ENCODE results near the gene CDH23.

CDH23 gene

DNA sequence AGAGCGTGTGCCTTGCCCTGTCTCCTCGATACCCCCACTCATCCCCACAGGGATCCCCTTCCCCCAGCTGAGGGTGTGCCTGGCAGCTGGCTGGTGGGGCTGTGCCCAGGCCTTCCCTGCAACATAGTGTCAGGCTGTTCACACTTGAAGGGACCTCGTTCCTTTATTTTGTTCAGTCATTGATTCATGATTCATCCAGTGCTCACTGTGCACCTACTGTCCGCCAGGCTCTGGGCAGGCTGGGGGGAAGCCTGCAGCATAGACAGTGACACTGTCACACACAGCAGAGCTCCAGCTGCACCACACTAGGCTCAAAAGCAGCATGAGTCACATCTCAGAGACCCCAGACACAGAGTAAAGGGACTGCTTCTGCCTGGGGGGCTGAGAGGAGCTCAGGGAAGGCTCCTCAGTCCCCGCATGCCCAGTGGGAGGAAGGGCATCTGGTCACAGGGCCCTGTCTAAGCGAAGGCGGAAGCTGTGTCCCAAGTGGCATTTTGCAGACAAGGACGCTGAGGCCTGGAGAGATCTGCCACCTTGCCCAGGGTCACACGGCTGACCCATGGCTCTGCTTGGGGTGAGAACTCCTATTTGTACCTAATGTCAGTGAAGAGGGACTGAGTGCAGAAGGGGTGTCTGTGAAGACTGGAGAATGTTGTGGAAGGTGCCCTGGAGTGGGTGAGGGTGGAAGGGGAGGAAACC is 27.9 kb downstream of the CDH23 start:
- no peak for DNase-seq (ENCODE audit: low read depth)
- TF ChIP-seq, protein P1, sequence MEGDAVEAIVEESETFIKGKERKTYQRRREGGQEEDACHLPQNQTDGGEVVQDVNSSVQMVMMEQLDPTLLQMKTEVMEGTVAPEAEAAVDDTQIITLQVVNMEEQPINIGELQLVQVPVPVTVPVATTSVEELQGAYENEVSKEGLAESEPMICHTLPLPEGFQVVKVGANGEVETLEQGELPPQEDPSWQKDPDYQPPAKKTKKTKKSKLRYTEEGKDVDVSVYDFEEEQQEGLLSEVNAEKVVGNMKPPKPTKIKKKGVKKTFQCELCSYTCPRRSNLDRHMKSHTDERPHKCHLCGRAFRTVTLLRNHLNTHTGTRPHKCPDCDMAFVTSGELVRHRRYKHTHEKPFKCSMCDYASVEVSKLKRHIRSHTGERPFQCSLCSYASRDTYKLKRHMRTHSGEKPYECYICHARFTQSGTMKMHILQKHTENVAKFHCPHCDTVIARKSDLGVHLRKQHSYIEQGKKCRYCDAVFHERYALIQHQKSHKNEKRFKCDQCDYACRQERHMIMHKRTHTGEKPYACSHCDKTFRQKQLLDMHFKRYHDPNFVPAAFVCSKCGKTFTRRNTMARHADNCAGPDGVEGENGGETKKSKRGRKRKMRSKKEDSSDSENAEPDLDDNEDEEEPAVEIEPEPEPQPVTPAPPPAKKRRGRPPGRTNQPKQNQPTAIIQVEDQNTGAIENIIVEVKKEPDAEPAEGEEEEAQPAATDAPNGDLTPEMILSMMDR (IDR thresholded peaks at IDR 0.05; ENCODE audit: control insufficient read depth, insufficient read depth, low read depth, low read length, missing control alignments), result no peak
- no peak overlapping the region for H3K4me3 ChIP-seq (ENCODE audit: control insufficient read depth, low read depth, low read length)

DNA sequence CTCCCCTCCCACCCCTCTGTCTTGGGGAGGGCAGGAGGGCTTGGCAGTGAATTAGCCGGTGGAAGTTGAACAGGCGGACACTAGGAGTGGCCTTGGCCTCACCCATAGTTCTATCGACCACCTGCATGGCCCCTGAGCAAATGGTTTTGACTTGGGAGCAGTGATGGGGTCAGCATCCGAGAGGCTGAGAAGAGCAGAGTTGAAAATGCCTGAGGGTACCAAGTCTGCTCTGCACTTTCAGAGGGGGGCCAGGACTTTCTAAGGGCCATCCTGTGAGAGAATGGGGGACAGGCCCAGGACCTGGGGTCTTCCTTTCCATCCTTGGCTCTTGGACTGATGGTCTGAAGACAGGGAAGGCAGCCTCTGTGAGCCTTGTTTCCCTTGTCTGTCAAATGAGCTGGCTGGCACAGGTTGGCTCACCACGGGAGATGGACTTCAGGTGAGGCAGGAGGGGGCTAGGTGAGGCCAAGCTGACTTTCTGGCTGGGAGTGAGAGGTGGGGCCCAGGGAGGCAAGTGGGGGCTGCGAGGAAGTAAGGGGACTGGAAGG is 29.4 kb downstream of the CDH23 start:
- DNase-seq (ENCODE audit: low read depth), result no peak
- TF ChIP-seq, protein P1 (IDR thresholded peaks at IDR 0.05; ENCODE audit: control insufficient read depth, insufficient read depth, low read depth, low read length, missing control alignments), result no peak
- no peak overlapping the region for H3K4me3 ChIP-seq (ENCODE audit: control insufficient read depth, low read depth, low read length)

DNA sequence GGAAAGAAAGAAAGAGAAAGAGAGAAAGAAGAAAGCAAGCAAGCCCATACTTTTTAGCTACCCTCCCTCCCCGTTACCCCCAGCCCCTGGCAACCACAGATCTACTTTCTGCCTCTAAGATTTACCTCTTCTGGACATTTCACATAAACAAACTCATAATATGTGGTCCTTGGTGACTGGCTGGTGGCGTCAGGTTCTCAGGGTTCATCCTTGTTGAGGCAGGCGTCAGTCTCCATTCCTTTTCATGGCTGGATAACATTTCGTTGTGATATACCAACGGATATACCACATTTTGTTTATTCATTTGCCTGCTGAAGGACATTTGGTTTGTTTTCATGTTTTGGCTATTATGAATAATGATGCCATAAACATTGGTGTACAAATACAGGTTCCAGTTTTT is 30.5 kb downstream of the CDH23 start:
- TF ChIP-seq, protein P1 (IDR thresholded peaks at IDR 0.05; ENCODE audit: control insufficient read depth, insufficient read depth, low read depth, low read length, missing control alignments), result no peak
- DNase-seq (ENCODE audit: low read depth), result no peak
- H3K4me3 ChIP-seq (ENCODE audit: control insufficient read depth, low read depth, low read length), result no peak overlapping the region

DNA sequence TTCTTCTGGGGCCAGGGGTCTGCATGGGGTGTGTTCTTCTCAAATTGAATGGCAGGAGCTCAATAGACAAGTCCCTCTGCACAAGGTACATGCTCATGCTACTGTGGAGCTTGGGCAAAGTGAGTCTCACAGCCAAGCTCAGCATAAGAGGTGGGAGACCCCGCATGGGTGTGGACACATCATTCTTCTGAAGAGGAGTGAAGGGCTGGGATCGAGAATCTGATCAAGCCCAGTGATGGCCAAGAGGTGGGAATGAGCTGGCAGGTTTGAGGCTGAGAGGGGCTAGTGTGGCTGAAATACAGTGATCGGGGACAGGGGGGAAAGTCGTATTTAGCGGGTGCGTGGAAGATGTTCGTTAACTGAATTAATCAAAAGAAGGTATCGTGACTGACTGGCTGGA is 32.6 kb downstream of the CDH23 start:
- TF ChIP-seq, protein P1 (IDR thresholded peaks at IDR 0.05; ENCODE audit: control insufficient read depth, insufficient read depth, low read depth, low read length, missing control alignments), result no peak
- no peak overlapping the region for H3K4me3 ChIP-seq (ENCODE audit: control insufficient read depth, low read depth, low read length)
- DNase-seq (ENCODE audit: low read depth), result no peak

DNA sequence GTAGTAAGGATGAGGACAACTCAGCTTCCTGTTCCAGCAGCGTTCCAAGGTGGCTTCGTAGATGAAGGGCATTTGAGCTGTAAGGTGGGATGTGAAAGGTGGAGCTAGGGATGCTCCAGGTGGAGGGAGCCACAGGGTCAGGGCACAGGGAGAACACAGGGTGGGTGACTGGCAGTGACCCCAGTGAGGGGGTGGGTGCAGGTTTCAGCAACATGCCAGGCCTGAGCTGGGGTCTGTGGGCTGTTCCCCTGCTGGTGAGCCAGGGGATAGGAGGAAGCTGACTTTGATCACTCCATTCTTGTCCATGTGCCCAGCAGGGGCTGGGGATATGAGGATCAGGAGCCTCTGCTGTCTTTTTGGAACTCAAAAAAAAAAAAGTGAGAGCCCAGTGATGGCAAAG is 33.2 kb downstream of the CDH23 start:
- TF ChIP-seq, protein P1 (IDR thresholded peaks at IDR 0.05; ENCODE audit: control insufficient read depth, insufficient read depth, low read depth, low read length, missing control alignments), result no peak
- no peak for DNase-seq (ENCODE audit: low read depth)
- no peak overlapping the region for H3K4me3 ChIP-seq (ENCODE audit: control insufficient read depth, low read depth, low read length)

DNA sequence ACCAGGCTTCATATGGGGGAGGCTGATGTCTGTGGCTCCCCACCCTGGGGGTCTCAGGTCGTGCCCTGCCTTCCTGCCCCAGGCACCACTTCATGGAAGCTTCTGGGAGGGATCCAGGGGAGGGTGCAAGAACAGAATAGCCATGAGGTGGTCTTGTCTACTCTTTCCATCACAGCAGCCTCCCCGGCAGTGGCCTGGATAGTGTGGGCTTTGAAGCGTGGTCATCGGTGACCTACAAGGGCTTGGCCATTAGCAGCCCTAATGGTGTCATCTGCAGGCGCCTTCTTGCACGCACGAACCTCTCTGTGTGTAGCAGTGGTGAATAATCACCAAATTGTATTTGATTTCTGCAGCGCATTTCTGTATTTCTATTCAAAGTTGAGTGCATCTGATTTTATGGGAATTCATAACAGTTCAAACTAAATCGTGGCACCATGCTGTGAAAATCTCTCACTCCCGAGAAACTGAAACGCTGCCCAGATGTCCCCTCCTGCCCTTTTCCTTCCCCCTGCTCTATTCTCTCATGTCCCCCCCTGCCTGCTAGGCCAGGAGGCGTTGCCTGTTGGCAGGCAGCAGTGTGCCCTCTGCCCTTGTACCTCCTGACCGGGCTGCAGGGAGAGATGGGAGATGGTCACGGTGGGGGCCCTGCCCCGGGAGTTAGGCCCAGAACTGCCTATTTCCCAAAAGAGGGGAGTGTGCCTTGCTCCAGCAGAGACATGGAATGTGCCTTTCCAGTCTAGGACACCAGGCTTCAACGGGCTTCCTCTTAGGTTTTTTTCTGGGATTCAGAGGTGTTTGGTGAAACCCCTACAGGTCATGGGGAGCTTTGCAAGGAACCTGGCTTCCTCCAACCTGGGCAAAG is 34.8 kb downstream of the CDH23 start:
- no peak for DNase-seq (ENCODE audit: low read depth)
- no peak overlapping the region for H3K4me3 ChIP-seq (ENCODE audit: control insufficient read depth, low read depth, low read length)
- TF ChIP-seq, protein P1 (IDR thresholded peaks at IDR 0.05; ENCODE audit: control insufficient read depth, insufficient read depth, low read depth, low read length, missing control alignments), result no peak
